ENCODE measurements around the gene CCNF.

- TF ChIP-seq CTCF (optimal IDR thresholded peaks at IDR 0.05 in 1 of 3, IDR thresholded peaks at IDR 0.05 in 1 of 3, conservative IDR thresholded peaks at IDR 0.05 in 1 of 3; ENCODE audit: extremely low read depth in 1 of 3, insufficient read depth in 2 of 3, low read length in 3 of 3) = no peak
- TF ChIP-seq EZH2 (IDR thresholded peaks at IDR 0.05; ENCODE audit: low read length) = no peak
Measured at GRCh38 chr16:2495041-2495440, 65.8 kb downstream of the CCNF start.

All from keratinocyte (primary cell).